ENCODE data around the gene AK8. TPM values are rescaled to one million over a fixed set of nuclear protein-coding genes. Genes with fewer than 3 reads are reported as not detected.

The AK8 gene, protein sequence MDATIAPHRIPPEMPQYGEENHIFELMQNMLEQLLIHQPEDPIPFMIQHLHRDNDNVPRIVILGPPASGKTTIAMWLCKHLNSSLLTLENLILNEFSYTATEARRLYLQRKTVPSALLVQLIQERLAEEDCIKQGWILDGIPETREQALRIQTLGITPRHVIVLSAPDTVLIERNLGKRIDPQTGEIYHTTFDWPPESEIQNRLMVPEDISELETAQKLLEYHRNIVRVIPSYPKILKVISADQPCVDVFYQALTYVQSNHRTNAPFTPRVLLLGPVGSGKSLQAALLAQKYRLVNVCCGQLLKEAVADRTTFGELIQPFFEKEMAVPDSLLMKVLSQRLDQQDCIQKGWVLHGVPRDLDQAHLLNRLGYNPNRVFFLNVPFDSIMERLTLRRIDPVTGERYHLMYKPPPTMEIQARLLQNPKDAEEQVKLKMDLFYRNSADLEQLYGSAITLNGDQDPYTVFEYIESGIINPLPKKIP
- total RNA-seq (2021) (0.92 TPM in 1 of 2 replicates, not detected in the other), Bru-seq, nascent RNA (percentile 19 among the genes with signal in this experiment), BruChase-seq, experiment 1, labeled RNA remaining after a 2-hour chase (percentile 20 among the genes with signal in this experiment), BruChase-seq, experiment 2, labeled RNA remaining after a 6-hour chase (percentile 17 among the genes with signal in this experiment)
- long read RNA-seq, result 0 reads

DNA sequence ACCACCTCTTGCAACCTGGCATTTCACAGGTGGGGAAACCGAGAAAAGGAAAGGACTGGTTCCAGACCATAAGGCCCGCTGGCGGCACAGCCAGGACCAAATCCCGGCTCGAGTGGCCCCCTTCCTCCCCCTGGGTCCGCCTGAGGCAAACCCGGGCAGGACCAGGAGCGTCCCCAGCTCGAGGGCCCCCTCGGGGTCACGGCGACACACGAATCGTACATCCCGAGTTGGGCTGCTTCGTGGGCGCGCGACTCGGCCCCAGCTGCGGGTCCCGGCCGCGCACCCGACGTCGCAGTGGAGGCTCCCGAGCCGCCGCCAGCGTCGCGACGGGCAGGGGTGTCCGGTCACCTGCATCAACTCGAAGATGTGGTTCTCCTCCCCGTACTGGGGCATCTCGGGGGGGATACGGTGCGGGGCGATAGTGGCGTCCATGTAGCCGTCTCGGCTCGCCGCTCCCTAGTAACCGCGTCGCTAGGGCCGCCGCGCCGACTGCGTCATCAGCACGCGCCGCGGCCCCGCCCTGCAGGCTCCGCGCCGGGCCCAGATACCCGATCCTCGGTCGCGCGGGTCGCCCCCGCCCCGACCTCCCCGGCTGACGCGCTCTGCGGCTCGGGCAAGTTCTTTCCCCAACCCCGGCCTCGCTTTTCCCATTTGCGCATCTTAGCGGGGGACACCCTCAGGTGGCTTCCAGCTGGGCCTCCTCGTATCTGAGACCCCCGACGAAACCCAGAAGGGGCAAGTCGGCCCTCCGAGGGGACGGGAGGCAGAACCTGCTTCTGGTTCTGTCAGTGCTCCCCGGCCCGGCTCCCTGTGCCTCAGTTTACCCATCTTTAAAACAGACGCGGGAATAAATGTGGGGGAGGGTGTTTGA, at the start of gene AK8:
Gene AK8 (minus strand): TSS at position 461 of the 871 bp plus-strand sequence. CDS start 29 bp downstream, at position 432.
- no peaks in the 10 kb centered on the region for H3K36me3 ChIP-seq (ENCODE audit: insufficient read depth, low read length, poor library complexity, severe bottlenecking)
- ChIA-PET CTCF (no interaction called here), POLR2A (ENCODE audit: low non-redundant PET) (no interaction called here)
- peak within 1 kb of the TSS; percentile 80 for H3K4me3 ChIP-seq (ENCODE audit: low read depth, low read length, poor library complexity, severe bottlenecking)
- intact Hi-C loops (cut with micrococcal nuclease; ENCODE audit: unreplicated experiment), result no loop called here
- H3K4me1 ChIP-seq (ENCODE audit: insufficient read depth, low read length, poor library complexity, severe bottlenecking), result no peaks in the 10 kb centered on the region
- no peaks in the 10 kb centered on the region for H3K9me3 ChIP-seq (ENCODE audit: low read depth, low read length, poor library complexity, severe bottlenecking)
- TF ChIP-seq EZH2 (IDR thresholded peaks at IDR 0.05; ENCODE audit: borderline replicate concordance, low read depth, low read length, poor library complexity, severe bottlenecking), result no peak
- TF ChIP-seq, protein P1, sequence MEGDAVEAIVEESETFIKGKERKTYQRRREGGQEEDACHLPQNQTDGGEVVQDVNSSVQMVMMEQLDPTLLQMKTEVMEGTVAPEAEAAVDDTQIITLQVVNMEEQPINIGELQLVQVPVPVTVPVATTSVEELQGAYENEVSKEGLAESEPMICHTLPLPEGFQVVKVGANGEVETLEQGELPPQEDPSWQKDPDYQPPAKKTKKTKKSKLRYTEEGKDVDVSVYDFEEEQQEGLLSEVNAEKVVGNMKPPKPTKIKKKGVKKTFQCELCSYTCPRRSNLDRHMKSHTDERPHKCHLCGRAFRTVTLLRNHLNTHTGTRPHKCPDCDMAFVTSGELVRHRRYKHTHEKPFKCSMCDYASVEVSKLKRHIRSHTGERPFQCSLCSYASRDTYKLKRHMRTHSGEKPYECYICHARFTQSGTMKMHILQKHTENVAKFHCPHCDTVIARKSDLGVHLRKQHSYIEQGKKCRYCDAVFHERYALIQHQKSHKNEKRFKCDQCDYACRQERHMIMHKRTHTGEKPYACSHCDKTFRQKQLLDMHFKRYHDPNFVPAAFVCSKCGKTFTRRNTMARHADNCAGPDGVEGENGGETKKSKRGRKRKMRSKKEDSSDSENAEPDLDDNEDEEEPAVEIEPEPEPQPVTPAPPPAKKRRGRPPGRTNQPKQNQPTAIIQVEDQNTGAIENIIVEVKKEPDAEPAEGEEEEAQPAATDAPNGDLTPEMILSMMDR (conservative IDR thresholded peaks at IDR 0.05; ENCODE audit: low read depth, low read length), result no peak
- H3K27ac ChIP-seq (ENCODE audit: low read depth, low read length, poor library complexity, severe bottlenecking), result peak within 1 kb of the TSS; percentile 69
- peak; percentile 79 for DNase-seq (ENCODE audit: low spot score)
- H3K27me3 ChIP-seq (replicated peaks; ENCODE audit: insufficient read depth, low read depth, low read length, poor library complexity), result no peaks in the 10 kb centered on the region
- no TSS peak for BruUV-seq (replicated peaks)

GRCh38 chr9:132927704-132928103, 49.6 kb upstream of the AK8 start:
- no peak for DNase-seq (ENCODE audit: low spot score)
- POLR2A ChIA-PET (ENCODE audit: low non-redundant PET), result no interaction called here
- Histone ChIP-seq H3K4me1 (ENCODE audit: insufficient read depth, low read length, poor library complexity, severe bottlenecking) (no peaks in the 10 kb centered on the region), H3K27me3 (replicated peaks; ENCODE audit: insufficient read depth, low read depth, low read length, poor library complexity) (no peaks in the 10 kb centered on the region), H3K36me3 (ENCODE audit: insufficient read depth, low read length, poor library complexity, severe bottlenecking) (peaks cover 14% of the 10 kb centered on the region), H3K9me3 (ENCODE audit: low read depth, low read length, poor library complexity, severe bottlenecking) (no peaks in the 10 kb centered on the region), H3K4me3 (ENCODE audit: low read depth, low read length, poor library complexity, severe bottlenecking) (no peak overlapping the region), H3K27ac (ENCODE audit: low read depth, low read length, poor library complexity, severe bottlenecking) (no peak overlapping the region)
- TF ChIP-seq, protein P1 (conservative IDR thresholded peaks at IDR 0.05; ENCODE audit: low read depth, low read length), result no peak
- no peak for TF ChIP-seq EZH2 (IDR thresholded peaks at IDR 0.05; ENCODE audit: borderline replicate concordance, low read depth, low read length, poor library complexity, severe bottlenecking)
- BruUV-seq (replicated peaks), result no TSS peak
- intact Hi-C loops (cut with micrococcal nuclease; ENCODE audit: unreplicated experiment), result no loop called here
- CTCF ChIA-PET, result no interaction called here

DNA sequence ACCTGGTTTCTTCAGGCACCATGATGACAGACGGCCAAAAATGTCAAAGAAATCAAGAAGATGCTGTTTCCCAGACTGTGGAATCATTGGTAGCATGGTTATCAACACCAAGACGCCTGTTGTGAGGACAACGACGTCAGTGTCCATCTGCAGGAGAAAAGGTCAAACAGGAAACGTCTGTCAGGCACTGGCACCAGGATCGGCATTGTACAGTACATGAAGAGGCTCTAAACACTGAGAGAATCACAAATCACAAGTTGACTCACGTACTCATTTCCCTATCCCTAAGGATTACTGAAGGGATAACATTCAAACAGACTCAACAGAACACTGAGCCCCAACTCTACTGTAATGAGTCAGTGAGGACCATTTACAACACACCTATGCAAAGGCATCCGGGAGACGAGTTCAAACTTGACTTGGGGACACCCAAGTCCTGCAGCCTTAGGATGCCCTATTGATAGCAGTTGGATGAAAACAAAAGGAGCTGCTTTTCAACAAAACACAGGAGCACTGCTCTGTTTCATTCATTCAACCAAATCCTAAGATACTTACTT, 45.3 kb upstream of the AK8 start:
- intact Hi-C loops (cut with micrococcal nuclease; ENCODE audit: unreplicated experiment), result no loop called here
- H3K36me3 ChIP-seq (ENCODE audit: insufficient read depth, low read length, poor library complexity, severe bottlenecking), result peaks cover 31% of the 10 kb centered on the region
- no TSS peak for BruUV-seq (replicated peaks)
- ChIA-PET POLR2A (ENCODE audit: low non-redundant PET) (no interaction called here), CTCF (no interaction called here)
- H3K4me1 ChIP-seq (ENCODE audit: insufficient read depth, low read length, poor library complexity, severe bottlenecking), result no peaks in the 10 kb centered on the region
- H3K27me3 ChIP-seq (replicated peaks; ENCODE audit: insufficient read depth, low read depth, low read length, poor library complexity), result no peaks in the 10 kb centered on the region
- no peak overlapping the region for H3K4me3 ChIP-seq (ENCODE audit: low read depth, low read length, poor library complexity, severe bottlenecking)
- TF ChIP-seq, protein P1 (conservative IDR thresholded peaks at IDR 0.05; ENCODE audit: low read depth, low read length), result no peak
- DNase-seq (ENCODE audit: low spot score), result no peak
- H3K9me3 ChIP-seq (ENCODE audit: low read depth, low read length, poor library complexity, severe bottlenecking), result no peaks in the 10 kb centered on the region
- no peak overlapping the region for H3K27ac ChIP-seq (ENCODE audit: low read depth, low read length, poor library complexity, severe bottlenecking)
